Brain pericyte (primary cell): ENCODE results near the gene FOXP1.
A peak's percentile ranks its signal among the peaks of the same experiment; 100 is the strongest.

Experiments used
- DNase-seq: peaks from one replicate; pipeline ENCODE4 v3.0.0-alpha.2; 2012; ENCODE audit warnings: low read depth, low spot score

FOXP1 gene

GRCh38 chr3:71104556-71104955, 479.0 kb downstream of the FOXP1 start:
- no peak for DNase-seq

GRCh38 chr3:71104121-71104541, 479.4 kb downstream of the FOXP1 start:
- DNase-seq: no peak

- no peak for DNase-seq
These were observed 480.1 kb downstream of the FOXP1 start for GRCh38 chr3:71103430-71103921.

- peak; percentile 77 for DNase-seq
These were observed 481.2 kb downstream of the FOXP1 start for GRCh38 chr3:71102111-71102983.

GRCh38 chr3:71101626-71102025, 481.9 kb downstream of the FOXP1 start:
- no peak for DNase-seq

- no peak for DNase-seq
These were observed 482.5 kb downstream of the FOXP1 start for GRCh38 chr3:71101014-71101413.

- DNase-seq: no peak
These were observed 483.4 kb downstream of the FOXP1 start for GRCh38 chr3:71099997-71100719.

GRCh38 chr3:71097557-71097956, 486.0 kb downstream of the FOXP1 start:
- DNase-seq: no peak

- DNase-seq: no peak
These were observed 487.8 kb downstream of the FOXP1 start for GRCh38 chr3:71095511-71096291.

GRCh38 chr3:71094658-71095209, 488.8 kb downstream of the FOXP1 start:
- no peak for DNase-seq

GRCh38 chr3:71092665-71093064, 490.9 kb downstream of the FOXP1 start:
- no peak for DNase-seq

- no peak for DNase-seq
These were observed 493.3 kb downstream of the FOXP1 start for GRCh38 chr3:71090207-71090606.

GRCh38 chr3:71089271-71089847, 494.2 kb downstream of the FOXP1 start:
- no peak for DNase-seq

GRCh38 chr3:71088742-71089141, 494.8 kb downstream of the FOXP1 start:
- DNase-seq: no peak

GRCh38 chr3:71088019-71088708, 495.4 kb downstream of the FOXP1 start:
- DNase-seq: no peak

- no peak for DNase-seq
These were observed 496.1 kb downstream of the FOXP1 start for GRCh38 chr3:71087143-71088018.

GRCh38 chr3:71086777-71087142, 496.8 kb downstream of the FOXP1 start:
- no peak for DNase-seq

- DNase-seq: no peak
These were observed 499.8 kb downstream of the FOXP1 start for GRCh38 chr3:71083726-71084131.

GRCh38 chr3:71082833-71083232, 500.7 kb downstream of the FOXP1 start:
- DNase-seq: no peak
